HG03060 (cell line): ENCODE data around the gene C20orf204.
"Not testable (repeated sequence)": the region's sequence is repeated elsewhere in the genome, so short reads cannot be mapped to it uniquely, and the experiment has no call there.

Source experiments
- ATAC-seq: cut with Tn5 transposase; IDR thresholded peaks from one replicate; pipeline ENCODE4 v1.9.1; 2021; ENCODE audit warnings: low read depth, moderate number of reproducible peaks; ENCODE audit not compliant: unreplicated experiment

Gene C20orf204

GRCh38 chr20:64080813-64081623 lies 45.0 kb downstream of the C20orf204 start:
- no peak for ATAC-seq

GRCh38 chr20:64081624-64081964 lies 45.6 kb downstream of the C20orf204 start:
- ATAC-seq = no peak

DNA sequence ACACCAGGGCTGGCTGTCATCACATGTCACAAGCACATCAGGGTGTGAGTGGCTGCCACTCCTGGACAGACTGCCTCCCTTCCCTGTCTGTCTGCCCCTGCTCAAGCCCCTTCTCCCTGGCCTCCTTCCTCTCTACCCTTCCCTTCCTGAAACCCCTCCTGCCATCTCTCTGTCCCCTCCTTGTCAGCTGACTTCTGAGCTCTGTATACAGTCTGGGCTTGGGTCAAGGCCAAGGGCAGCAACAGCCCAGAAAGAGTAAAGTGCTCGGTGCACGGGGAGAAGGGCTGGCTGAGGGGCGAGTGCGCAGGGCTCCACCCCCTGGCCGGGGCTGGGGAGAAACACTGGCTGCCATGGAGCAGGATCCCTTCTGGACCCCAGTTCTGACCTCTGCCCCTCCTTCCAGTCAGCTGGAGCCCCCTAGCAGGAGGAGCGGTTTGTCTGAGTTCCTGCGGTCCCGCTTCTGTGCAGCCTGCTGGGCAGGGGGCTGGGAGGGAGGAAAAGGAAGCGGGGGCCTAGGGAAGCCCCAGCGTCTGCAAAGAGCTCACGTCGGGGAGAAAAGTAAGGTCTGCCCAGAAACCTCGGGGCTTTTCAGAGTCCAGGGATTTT lies 46.2 kb downstream of the C20orf204 start:
- no peak for ATAC-seq

GRCh38 chr20:64082820-64083377 lies 46.9 kb downstream of the C20orf204 start:
- ATAC-seq = no peak

DNA sequence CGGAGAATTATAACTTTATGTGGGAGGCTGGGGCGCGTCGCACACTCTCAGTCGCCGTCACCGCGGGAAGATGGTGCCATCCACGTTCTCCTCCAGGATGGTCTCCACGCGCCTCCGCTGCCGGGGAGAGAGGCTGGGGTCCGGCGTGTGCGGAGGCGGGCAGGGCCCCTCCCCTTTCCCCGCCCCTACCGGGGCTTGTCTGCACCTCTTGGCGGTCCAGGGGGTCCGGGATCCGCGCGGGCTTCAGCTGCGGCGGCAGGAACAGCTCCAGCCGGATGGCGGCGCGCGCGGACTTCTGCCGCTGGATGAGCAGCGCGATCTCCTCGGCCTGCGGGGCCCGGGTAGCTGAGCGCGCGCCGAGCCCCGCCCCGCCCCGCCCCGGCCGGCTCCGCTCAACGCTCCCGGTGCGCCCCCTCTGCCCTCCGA lies 47.4 kb downstream of the C20orf204 start:
- no peak for ATAC-seq

- ATAC-seq = no peak
Observed at GRCh38 chr20:64083804-64084684, 48.1 kb downstream of the C20orf204 start, which contains the start of gene LKAAEAR1. LKAAEAR1 (minus strand) TSS chr20:64084398; CDS start chr20:64084219, 179 bp downstream.

- no peak for ATAC-seq
Observed at GRCh38 chr20:64084685-64085152, 48.7 kb downstream of the C20orf204 start.

- no peak for ATAC-seq
Observed at GRCh38 chr20:64086801-64087200, 50.8 kb downstream of the C20orf204 start.

- not testable (repeated sequence) for ATAC-seq
Observed at GRCh38 chr20:64087226-64087825, 51.3 kb downstream of the C20orf204 start.

GRCh38 chr20:64088586-64088985 lies 52.6 kb downstream of the C20orf204 start:
- not testable (repeated sequence) for ATAC-seq
